GM18517 (cell line): ENCODE results near the gene SRSF1.
A peak's percentile ranks its signal among the peaks of the same experiment; 100 is the strongest.
"Not testable (repeated sequence)": the region's sequence is repeated elsewhere in the genome, so short reads cannot be mapped to it uniquely, and the experiment has no call there.

ENCODE experiments used
- ATAC-seq: cut with Tn5 transposase; IDR thresholded peaks from one replicate; pipeline ENCODE4 v1.9.1; 2021; ENCODE audit warnings: mild to moderate bottlenecking, moderate library complexity; ENCODE audit not compliant: unreplicated experiment

The SRSF1 gene, protein sequence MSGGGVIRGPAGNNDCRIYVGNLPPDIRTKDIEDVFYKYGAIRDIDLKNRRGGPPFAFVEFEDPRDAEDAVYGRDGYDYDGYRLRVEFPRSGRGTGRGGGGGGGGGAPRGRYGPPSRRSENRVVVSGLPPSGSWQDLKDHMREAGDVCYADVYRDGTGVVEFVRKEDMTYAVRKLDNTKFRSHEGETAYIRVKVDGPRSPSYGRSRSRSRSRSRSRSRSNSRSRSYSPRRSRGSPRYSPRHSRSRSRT

DNA sequence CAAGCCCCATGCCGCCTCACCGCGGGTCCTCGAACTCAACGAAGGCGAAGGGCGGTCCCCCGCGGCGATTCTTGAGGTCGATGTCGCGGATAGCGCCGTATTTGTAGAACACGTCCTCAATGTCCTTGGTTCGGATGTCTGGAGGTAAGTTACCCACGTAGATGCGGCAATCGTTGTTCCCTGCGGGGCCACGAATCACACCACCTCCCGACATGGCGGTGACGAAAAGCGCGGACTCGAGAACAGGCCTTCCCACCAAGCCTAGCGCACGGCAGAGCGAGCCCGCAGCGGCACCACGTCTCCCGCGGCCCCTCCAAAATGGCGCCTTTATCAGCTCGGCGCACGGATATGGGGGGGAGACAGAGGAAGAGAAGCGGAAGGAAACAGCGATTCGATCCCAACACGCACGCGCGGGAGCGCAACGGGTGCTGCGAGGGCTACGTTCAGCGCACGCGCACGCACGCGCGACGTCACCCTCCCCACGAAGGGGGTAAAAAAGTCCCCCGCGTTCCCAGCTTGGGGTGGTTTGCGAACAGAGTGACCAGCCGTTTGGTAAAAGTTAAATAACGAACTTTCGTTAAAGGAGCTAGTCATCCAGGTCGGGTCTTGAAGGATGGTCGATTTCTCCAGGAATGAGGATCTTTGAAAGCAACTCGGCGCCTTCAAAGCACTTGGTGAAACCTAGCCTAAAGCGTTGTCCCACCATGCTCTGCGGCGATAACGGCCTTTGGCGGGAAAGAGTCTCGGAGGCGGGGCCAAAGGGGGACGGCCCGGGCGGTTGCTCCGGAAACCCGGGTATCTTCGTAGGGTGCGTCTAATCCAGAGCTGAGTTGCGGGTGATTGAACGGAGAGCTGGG lies at the start of gene SRSF1:
SRSF1 (minus strand) TSS at position 323 of the 857 bp plus-strand sequence; CDS start at position 214, 109 bp downstream.
- ATAC-seq, result peak; percentile 86

DNA sequence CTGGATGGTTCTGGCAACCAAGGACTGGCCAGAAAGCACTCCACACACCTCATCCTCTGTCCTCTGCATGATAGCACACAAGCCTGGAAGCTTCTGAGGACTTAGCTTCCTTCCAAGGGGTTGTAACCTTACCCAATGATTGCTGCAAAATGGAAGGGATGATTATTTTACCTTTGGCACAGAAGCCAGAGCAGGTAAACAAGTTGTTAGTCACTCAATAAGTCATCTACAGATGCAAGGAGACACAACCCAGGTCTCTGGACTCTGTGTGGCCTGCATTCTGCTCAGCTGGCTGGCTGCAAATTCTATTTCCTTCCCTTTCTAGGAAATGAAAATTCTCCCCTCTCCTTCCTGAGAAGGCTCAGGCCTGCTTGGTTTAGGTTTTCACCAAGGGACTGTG lies 49.4 kb upstream of the SRSF1 start:
- no peak for ATAC-seq

DNA sequence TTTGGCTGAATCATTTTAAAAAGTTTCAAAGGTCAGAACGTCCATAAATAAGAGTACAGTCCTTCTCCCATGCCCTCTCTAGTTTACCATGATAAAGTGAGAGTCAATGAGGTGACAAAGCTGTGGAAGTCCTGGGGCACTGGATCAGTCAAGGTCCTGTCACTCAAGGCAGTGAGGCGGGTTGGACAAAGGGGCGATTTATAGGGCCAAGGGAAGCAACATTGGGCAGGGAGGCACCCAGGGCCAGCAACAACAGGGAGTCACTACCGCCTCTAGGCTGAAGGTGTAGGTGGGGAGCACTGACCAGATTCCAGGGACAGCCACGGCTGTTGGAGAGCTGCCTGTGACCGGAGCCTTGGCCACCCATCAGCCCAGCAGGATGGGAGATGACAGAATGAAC lies 47.6 kb upstream of the SRSF1 start:
- ATAC-seq, result no peak

DNA sequence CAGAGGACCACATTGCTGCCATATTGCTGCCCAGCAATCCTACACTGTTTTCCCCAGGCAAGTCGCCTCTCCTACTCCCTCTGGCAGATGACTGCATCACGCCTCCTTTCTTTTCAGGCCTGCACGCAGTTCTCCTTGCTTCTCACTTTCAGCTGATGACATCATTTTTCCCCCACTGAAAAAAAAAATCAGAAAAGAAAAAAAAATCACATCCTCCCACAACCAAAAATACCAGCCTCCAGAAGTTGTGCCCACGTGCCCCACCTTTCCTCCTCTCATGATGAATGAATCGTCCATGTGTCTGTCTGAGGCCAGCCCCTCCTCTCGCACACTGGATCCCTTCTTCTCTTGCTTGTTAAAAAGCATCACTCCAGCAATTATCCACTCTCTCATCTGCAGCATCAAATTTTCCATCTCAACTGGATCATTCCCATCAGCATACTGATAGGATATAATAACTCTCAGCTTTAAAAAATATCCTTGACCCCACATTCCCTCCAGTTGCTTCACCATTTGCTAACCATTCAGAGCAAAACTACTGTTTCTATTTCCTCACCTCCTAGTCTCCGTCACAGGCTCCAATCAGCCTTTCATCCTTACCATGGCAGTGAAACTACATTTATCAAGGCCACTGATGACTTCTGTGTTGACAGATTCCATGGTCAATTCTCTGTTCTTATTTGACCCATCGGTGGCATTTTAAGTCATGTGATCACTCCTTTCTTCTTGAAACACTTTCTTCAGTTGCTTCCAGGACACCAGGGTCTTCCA lies 46.1 kb upstream of the SRSF1 start:
- ATAC-seq, result no peak

DNA sequence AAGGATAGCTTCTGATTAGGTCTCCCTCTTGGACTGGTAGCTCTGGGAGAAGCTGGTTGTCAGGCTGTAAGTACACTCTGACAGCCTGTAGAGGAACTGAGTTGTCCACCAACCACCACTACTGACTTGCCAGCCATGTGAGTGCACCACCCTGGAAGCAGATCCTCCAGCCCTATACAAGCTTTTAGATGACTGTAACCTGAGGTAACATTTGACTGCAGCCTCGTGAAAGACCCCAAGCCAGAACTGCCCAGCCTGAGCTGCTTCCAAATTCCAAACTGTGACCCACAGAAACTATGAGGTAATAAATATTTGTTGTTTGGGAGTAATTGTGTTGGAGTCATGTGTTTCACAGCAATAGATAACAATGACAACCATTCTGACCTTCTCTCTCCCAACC lies 45.4 kb upstream of the SRSF1 start:
- no peak for ATAC-seq

DNA sequence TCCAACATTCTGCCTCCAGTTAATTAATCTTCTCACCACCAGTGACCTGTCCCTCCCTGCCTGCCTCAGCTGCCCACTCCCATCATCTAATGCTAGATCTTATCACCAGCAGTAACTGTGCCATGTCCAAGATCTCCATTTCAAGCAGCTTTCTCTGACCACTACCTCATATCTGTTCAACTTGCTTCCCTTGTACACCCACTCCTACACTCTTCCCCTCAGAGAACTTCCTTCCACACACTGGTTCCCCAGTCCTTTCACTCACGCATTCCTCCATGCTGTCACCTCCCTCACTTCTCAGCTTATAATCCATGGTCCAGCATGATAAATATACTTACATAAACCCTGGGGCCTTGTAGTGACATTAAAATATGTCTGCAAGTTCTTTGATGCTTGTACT lies 44.4 kb upstream of the SRSF1 start:
- ATAC-seq, result no peak

DNA sequence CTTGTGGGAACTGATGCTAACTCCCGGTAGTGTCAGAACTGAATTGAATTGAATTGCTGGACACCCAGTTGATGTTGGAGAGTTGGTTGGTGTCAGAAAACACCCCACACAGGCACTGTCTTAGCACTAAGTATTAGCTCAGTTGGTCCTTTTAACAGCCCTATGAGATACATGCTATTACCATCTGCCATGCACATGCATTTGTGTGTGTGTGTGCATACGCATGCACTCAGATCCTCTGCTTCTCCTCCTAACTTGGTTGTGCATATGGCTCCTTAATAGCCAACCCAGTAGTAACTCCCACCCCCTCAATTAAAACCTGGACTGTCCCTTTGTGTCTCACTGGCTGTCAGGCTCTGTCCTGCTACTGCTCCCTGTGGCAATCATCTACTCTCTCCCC lies 43.9 kb upstream of the SRSF1 start:
- no peak for ATAC-seq

DNA sequence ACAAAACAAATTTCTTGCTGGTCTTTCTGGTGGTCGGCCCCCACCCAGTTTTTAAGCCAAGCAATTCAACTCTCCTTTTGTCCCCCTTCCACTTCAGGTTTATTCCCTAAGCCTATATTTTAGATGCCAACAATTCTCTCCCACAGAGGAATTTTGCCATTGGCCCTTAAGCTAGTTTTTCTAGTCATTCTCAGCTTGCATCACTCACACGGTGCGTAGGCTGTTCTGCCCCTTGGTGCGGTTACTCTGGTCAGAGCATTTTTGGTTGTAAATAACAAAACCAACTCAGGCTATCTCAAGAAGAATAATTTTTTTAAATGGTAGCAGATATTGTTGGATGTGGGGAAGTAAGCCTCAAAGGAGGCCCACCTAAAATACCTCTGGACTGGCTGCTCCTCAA lies 42.5 kb upstream of the SRSF1 start:
- no peak for ATAC-seq

DNA sequence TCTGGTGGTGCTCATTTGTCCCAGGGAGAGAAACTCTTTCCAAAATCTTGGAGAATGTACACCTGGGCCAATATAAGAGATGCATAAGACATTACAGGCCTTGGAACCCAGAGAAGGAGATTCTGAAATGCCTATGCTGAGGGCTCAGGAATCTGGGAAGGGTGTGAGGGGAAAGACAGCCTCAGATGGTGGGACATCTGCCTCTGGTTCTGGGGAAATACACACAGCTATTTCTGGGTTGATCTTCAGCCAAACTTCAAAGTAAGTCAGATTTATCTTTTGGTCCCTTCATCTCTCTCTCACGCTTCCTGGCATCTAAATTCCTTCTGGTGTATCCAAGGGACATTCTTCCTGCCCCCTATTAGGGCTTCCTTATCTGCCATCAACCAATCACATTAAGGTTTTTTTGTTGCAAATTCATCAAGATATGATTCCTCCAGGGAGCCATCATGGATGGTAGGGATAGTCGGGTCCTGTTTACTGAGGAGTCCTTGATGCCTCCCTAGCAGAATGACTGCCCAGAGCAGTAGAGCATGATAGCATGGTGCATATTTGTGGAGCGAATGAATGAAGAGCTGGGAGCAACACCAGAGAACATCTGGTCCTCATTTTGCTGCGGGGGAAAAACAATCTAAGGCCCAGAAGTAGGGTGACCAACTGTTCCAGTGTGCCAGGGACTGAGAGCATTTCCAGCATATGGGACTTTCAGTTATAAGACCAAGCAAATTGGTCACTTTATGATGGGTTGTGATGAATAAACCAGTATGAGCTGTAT lies 40.5 kb upstream of the SRSF1 start:
- ATAC-seq, result no peak

DNA sequence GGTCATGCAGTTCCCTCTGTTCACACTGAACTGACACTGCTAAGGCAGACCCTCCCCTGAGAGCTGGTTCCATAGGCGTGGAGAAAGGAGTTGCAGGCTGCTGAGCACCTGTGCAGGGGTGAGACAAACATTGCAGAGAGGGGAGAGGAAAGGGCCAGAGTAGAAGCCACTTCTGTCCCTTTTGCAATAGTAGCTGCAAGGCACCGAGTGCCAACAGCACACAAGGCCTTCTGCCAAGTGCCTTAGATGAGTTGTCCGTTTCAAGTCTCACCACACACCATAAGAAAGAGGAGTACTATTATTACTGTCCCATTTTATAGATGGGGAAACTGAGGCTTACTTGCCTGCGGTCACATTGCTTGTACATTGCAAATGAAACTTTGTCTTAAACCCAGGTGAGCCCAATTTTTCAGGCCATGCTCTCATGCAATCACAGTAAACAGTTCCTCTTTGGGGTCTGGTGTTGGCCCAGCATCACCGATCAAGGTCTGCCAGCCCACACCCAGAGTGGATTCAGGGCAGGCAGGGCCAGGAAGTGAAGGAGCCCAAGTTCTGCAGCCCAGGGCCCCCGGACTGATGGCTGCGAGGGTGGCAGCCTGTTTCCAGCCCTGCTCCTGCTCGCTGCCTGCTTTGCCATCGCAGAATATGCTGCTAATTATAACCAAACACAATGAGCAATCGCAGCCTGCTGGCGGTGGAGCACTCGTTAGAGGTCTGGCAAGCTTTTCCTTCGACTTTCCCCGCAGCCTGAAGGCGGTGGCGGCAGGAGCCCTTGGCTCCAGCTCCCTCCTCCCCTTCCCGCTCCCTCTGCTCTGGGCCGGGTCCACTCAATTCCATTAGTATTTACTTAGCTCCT lies 39.4 kb upstream of the SRSF1 start:
- no peak for ATAC-seq

DNA sequence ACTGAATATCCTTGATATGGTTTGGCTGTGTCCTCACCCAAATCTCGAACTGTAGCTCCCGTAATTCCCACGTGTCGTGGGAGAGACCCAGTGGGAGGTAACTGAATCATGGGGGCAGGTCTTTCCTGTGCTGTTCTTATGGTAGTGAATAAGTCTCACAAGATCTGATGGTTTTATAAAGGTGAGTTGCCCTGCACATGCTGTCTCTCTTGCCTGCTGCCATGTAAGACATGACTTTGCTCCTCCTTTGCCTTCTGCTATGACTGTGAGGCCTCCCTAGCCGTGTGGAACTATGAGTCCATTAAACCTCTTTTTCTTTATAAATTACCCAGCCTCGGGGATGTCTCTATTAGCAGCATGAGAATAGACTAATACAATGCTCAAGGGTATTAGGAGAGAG lies 37.2 kb upstream of the SRSF1 start:
- not testable (repeated sequence) for ATAC-seq

DNA sequence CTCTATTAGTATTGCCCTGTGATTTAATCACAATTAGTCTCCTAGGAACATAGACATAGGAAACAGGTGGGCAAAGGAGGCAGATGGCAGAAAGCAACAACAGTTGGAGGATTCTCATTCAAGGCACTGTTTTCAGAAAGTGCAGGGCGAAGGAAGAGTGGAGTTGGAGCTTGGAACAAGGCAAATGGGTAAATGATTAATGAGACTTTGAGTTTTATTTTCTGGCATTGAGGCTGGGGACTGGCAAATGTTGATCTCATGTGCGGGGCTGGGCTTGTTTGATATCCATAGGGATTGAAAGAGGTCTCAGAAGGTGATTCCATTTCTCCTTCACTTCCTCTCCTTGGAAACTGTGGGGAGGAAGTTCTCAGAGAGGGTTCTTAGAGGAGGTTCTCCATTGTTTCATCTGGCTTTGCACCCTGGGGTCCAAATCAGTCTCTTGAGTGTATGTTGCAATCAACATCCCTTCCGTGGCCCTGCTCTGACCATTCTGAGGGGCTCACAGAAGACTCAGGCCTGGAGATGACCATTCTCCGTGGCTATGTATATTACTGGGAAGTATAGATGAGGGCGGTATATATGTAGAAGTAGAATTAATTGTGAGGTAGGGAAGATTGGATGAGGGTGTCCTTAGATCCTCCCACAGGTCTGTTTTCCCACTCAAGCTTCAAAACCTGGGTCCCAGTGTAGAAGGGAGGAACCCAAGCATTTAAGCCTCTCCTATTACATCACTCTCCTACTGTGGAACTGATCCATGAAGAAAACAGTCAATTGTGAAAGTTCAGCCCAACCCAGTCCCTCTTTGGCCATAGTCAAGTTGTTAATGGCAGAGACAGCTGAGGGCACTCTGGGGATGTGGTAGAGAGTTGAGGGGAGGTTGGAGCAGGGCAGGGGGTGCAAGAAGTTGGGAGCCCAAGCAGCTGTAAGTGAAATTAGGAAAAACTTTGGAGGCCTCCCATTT lies 36.5 kb upstream of the SRSF1 start:
- no peak for ATAC-seq

DNA sequence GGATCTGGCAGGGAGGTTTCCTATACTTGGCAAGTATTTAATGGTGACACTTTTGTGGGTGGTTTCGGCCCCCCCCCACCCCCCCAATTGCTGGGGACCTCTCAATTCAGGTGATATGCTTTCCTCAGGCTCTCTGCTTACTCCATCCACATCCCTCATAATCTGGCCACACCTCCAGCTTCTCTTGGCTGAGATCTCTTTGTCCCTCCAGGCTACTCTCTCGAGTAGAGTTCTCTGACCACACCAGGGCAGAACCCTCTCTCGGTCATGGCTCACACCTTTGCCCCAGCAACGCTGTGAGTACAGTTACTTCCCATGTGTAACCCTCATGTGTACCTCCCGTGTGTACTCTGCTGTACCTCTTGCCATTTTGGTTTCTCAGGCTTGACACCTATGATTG lies 34.1 kb upstream of the SRSF1 start:
- ATAC-seq, result no peak

DNA sequence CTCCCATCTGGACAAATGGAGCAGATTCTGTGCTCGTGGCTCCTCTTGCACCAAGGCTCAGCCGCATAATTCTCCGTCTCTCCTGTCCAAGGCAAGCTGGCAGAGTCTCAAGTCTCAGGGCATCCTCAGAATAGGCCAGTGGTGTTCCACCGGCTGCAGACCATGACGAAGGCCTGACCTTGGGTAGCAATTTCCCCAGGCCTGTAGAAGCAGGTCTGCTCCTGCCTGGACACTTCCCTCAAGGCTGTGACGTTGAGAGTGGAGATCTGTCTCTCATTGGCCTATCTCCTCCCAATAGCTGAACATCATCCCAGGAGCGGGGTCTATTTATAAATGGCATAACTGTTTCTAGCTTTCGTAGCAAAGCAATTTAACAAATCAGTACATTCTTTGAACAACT lies 33.3 kb upstream of the SRSF1 start:
- no peak for ATAC-seq

DNA sequence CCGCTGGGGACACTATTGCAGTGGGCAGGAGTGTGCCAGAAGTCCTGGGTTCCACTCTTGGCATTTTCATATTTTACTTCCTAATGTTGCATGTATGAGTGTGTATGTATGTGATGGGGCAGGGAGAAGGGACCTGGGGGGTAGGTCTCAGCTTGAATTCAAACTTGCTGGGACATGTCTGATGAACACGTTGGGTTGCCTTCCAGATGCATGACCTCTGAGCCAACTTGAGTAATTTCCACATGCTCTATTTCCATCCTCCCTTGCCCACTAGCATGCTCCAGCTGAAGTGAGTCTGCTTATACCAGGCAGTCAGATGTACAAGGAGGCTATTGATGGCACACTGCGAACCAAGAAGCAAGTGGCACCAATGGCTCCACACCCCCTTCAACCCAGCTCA lies 32.9 kb upstream of the SRSF1 start:
- no peak for ATAC-seq

DNA sequence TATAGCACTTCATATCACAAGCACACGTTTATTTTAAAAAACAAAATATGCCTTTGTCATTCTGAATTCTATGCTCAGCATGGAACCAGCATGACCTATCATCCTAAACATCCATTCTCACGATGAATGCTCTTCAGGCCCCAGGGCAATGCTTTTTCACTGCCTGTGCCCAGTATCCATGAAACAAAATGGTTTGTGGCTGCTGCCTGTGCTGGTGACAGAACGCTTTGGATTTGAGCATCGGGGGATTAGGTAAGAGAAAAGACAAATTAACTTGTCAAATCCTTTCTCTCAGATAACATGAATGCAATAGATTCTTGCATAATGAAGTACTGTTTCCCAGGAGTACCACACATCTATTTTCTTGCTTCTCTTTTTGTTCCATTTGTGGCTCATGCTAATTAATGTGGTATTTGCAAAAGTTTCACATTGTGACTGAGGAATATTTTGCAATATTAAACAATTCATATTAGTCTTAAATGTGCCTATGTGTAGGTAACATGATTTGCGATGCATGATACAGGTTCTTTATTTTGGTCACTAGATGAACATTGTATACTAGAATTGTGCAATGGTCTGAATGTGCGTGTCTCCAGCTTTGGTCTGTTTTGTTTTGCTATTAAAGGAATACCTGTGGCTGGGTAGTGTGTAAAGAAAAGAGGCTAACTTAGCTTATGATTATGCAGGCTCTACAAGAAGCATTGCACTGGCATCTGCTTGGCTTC lies 25.8 kb upstream of the SRSF1 start:
- no peak for ATAC-seq

DNA sequence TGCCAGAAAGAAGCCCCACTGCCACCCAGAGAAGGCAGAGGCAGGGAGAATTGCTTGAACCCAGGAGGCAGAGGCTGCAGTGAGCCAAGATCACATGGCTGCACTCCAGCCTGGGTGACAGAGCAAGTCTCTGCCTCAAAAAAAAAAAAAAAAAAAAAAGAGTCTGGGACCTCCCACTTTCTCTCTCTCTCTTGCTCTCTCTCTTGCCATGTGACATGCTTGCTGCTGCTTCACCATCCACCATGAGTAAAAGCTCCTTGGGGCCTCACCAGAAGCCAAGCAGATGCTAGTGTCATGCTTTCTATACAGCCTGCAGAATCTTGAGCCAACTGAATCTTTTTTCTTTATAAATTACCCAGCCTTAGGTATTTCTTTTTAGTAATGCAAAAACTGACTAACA lies 21.5 kb upstream of the SRSF1 start:
- ATAC-seq, result no peak

DNA sequence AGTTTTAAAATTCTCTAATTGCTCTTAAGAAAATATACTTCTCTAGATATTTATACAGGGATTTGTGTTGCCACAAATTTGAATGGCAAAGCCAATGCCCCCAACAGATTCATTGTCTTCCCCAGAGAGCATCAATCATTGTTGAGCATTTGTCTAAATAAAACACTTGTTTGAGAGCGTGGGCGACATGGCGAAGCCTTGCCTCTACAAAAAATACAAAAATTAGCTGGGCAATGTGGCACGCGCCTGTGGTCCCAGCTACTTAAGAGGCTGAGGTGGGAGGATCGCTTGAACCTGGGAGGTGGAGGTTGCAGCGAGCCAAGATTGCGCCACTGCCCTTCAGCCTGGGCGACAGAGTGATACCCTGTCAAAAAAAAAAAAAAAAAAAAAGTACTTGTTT lies 13.4 kb upstream of the SRSF1 start:
- no peak for ATAC-seq
